ENCODE measurements around the gene C3AR1. TPM values are rescaled to one million over a fixed set of nuclear protein-coding genes. Genes with fewer than 3 reads are reported as not detected.

C3AR1 gene
- total RNA-seq, 1 donor from 2014 or later: 7.1 TPM

GRCh38 chr12:8081251-8081920 lies 15.2 kb upstream of the C3AR1 start:
- no peak for FAIRE-seq
- Mint-ChIP-seq H3K4me3 (ENCODE audit: unreplicated experiment) (peak overlapping the region; percentile 98), H3K4me1 (ENCODE audit: low read depth, unreplicated experiment) (peaks cover 13% of the 10 kb centered on the region), H3K9me3 (ENCODE audit: unreplicated experiment) (peaks cover 1% of the 10 kb centered on the region), H3K36me3 (ENCODE audit: low read depth, unreplicated experiment) (no peaks in the 10 kb centered on the region), H3K27ac (ENCODE audit: unreplicated experiment) (peak overlapping the region; percentile 92), H3K27me3 (ENCODE audit: low read depth, unreplicated experiment) (no peaks in the 10 kb centered on the region)
- Histone ChIP-seq H3K27ac (ENCODE audit: low read depth, low read length) (peak overlapping the region; percentile 90), H3K4me1 (ENCODE audit: insufficient read depth, low read length) (peaks cover 18% of the 10 kb centered on the region), H3K79me2 (ENCODE audit: insufficient read depth, low read length) (peaks cover 50% of the 10 kb centered on the region), H3K4me2 (ENCODE audit: low read length) (peak overlapping the region; percentile 88), H3K27me3 (ENCODE audit: insufficient read depth, low read length) (no peaks in the 10 kb centered on the region), H3K9ac (ENCODE audit: low read length) (peak overlapping the region; percentile 94), H3K9me3 (ENCODE audit: insufficient read depth, low read depth, low read length) (no peaks in the 10 kb centered on the region), H3K4me3 (ENCODE audit: insufficient read depth, low read depth, low read length) (peak overlapping the region; percentile 96), H3K36me3 (ENCODE audit: insufficient read depth, low read length) (no peaks in the 10 kb centered on the region), H2AFZ (ENCODE audit: low read depth, low read length) (peak overlapping the region; percentile 99), H4K20me1 (ENCODE audit: insufficient read depth, low read length) (peaks cover 18% of the 10 kb centered on the region)
- DNase-seq (ENCODE audit: low read depth): no peak
- TF ChIP-seq EZH2 (IDR thresholded peaks at IDR 0.05; ENCODE audit: insufficient read depth, low read length): no peak
- no peak for TF ChIP-seq CTCF (IDR thresholded peaks at IDR 0.05; ENCODE audit: insufficient read depth, low read depth, low read length)

- Mint-ChIP-seq H3K9me3 (ENCODE audit: unreplicated experiment) (peaks cover 1% of the 10 kb centered on the region), H3K36me3 (ENCODE audit: low read depth, unreplicated experiment) (no peaks in the 10 kb centered on the region), H3K4me3 (ENCODE audit: unreplicated experiment) (peak overlapping the region; percentile 17), H3K27me3 (ENCODE audit: low read depth, unreplicated experiment) (no peaks in the 10 kb centered on the region), H3K4me1 (ENCODE audit: low read depth, unreplicated experiment) (peaks cover 13% of the 10 kb centered on the region), H3K27ac (ENCODE audit: unreplicated experiment) (no peak overlapping the region)
- no peak overlapping the region for H2AFZ ChIP-seq (ENCODE audit: low read depth, low read length)
- H3K27me3 ChIP-seq (ENCODE audit: insufficient read depth, low read length): no peaks in the 10 kb centered on the region
- no peak for DNase-seq (ENCODE audit: low read depth)
- H3K36me3 ChIP-seq (ENCODE audit: insufficient read depth, low read length): no peaks in the 10 kb centered on the region
- H3K79me2 ChIP-seq (ENCODE audit: insufficient read depth, low read length): peaks cover 37% of the 10 kb centered on the region
- no peak for TF ChIP-seq CTCF (IDR thresholded peaks at IDR 0.05; ENCODE audit: insufficient read depth, low read depth, low read length)
- TF ChIP-seq EZH2 (IDR thresholded peaks at IDR 0.05; ENCODE audit: insufficient read depth, low read length): no peak
- no peak for FAIRE-seq
- no peak overlapping the region for H3K4me2 ChIP-seq (ENCODE audit: low read length)
- no peak overlapping the region for H3K27ac ChIP-seq (ENCODE audit: low read depth, low read length)
- H3K4me3 ChIP-seq (ENCODE audit: insufficient read depth, low read depth, low read length): no peak overlapping the region
- peaks cover 15% of the 10 kb centered on the region for H4K20me1 ChIP-seq (ENCODE audit: insufficient read depth, low read length)
- peaks cover 18% of the 10 kb centered on the region for H3K4me1 ChIP-seq (ENCODE audit: insufficient read depth, low read length)
- H3K9me3 ChIP-seq (ENCODE audit: insufficient read depth, low read depth, low read length): no peaks in the 10 kb centered on the region
- H3K9ac ChIP-seq (ENCODE audit: low read length): no peak overlapping the region
Observed at GRCh38 chr12:8080120-8080519, 14.0 kb upstream of the C3AR1 start.

- H3K36me3 ChIP-seq (ENCODE audit: insufficient read depth, low read length): no peaks in the 10 kb centered on the region
- peaks cover 1% of the 10 kb centered on the region for H3K9me3 Mint-ChIP-seq (ENCODE audit: unreplicated experiment)
- no peaks in the 10 kb centered on the region for H3K9me3 ChIP-seq (ENCODE audit: insufficient read depth, low read depth, low read length)
- no peak overlapping the region for H3K4me3 ChIP-seq (ENCODE audit: insufficient read depth, low read depth, low read length)
- FAIRE-seq (no peak), DNase-seq (ENCODE audit: low read depth) (no peak)
- H3K4me1 ChIP-seq (ENCODE audit: insufficient read depth, low read length): peaks cover 18% of the 10 kb centered on the region
- no peaks in the 10 kb centered on the region for H3K36me3 Mint-ChIP-seq (ENCODE audit: low read depth, unreplicated experiment)
- H3K4me3 Mint-ChIP-seq (ENCODE audit: unreplicated experiment): no peak overlapping the region
- H3K79me2 ChIP-seq (ENCODE audit: insufficient read depth, low read length): peaks cover 26% of the 10 kb centered on the region
- no peak overlapping the region for H2AFZ ChIP-seq (ENCODE audit: low read depth, low read length)
- no peak overlapping the region for H3K27ac Mint-ChIP-seq (ENCODE audit: unreplicated experiment)
- H3K4me1 Mint-ChIP-seq (ENCODE audit: low read depth, unreplicated experiment): peaks cover 10% of the 10 kb centered on the region
- no peak for TF ChIP-seq CTCF (IDR thresholded peaks at IDR 0.05; ENCODE audit: insufficient read depth, low read depth, low read length)
- TF ChIP-seq EZH2 (IDR thresholded peaks at IDR 0.05; ENCODE audit: insufficient read depth, low read length): no peak
- H3K9ac ChIP-seq (ENCODE audit: low read length): no peak overlapping the region
- H3K27ac ChIP-seq (ENCODE audit: low read depth, low read length): no peak overlapping the region
- no peak overlapping the region for H3K4me2 ChIP-seq (ENCODE audit: low read length)
- H4K20me1 ChIP-seq (ENCODE audit: insufficient read depth, low read length): peaks cover 6% of the 10 kb centered on the region
- no peaks in the 10 kb centered on the region for H3K27me3 ChIP-seq (ENCODE audit: insufficient read depth, low read length)
- no peaks in the 10 kb centered on the region for H3K27me3 Mint-ChIP-seq (ENCODE audit: low read depth, unreplicated experiment)
Observed at GRCh38 chr12:8078916-8079315, 12.8 kb upstream of the C3AR1 start.

Measured in astrocyte (in vitro differentiated cells and primary cell).